Uterus (tissue), 4 donors: Measurements from ENCODE around the gene SFPQ. TPM values are rescaled to one million over a fixed set of nuclear protein-coding genes. Genes with fewer than 3 reads are reported as not detected.
A peak's percentile ranks its signal among the peaks of the same experiment; 100 is the strongest.

Experiments used
- DNase-seq, 2 donors: peaks; one replicate each; pipeline ENCODE4 v3.0.0-alpha.2; 2019 to 2020
- H3K27ac ChIP-seq, 2 donors: fragments of 200-600 bp; sonication (generic); 1 replicate in 1 of 2; 2 replicates in 1 of 2; pipeline ENCODE4 v1.5.1; 2016 to 2018
- H3K27me3 ChIP-seq, 2 donors: fragments of 200-600 bp; sonication (generic); one replicate each; pipeline ENCODE4 v1.5.1; 2018 to 2019; ENCODE audit warnings: control low read depth in 1 of 2
- H3K36me3 ChIP-seq, 2 donors: fragments of 200-600 bp; sonication (generic); one replicate each; pipeline ENCODE4 v1.5.1; 2019; ENCODE audit warnings: control low read depth in 1 of 2
- H3K4me1 ChIP-seq, 2 donors: fragments of 200-600 bp; sonication (generic); one replicate each; pipeline ENCODE4 v1.5.1; 2018 to 2019; ENCODE audit warnings: control low read depth in 1 of 2
- H3K4me3 ChIP-seq, 2 donors: fragments of 200-600 bp; sonication (generic); 1 replicate in 1 of 2; 2 replicates in 1 of 2; pipeline ENCODE4 v1.5.1; 2018 to 2019; ENCODE audit warnings: mild to moderate bottlenecking in 1 of 2
- H3K9me3 ChIP-seq, 2 donors: fragments of 200-600 bp; sonication (generic); one replicate each; pipeline ENCODE4 v1.5.1; 2019; ENCODE audit warnings: control low read depth in 1 of 2
- CTCF ChIP-seq, 4 experiments: fragments of 200-600 bp in 2 of 4; fragments of 450-650 bp in 2 of 4; sonication (generic) in 2 of 4; IDR thresholded peaks; one replicate each; pipeline ENCODE4 v1.5.1; 2016 to 2019; ENCODE audit warnings: antibody characterized with exemption in 4 of 4, mild to moderate bottlenecking in 2 of 4, moderate library complexity in 1 of 4
- POLR2A ChIP-seq, 2 donors: fragments of 450-650 bp; IDR thresholded peaks; one replicate each; pipeline ENCODE4 v1.6.1; 2016; ENCODE audit warnings: antibody characterized with exemption in 2 of 2, mild to moderate bottlenecking in 1 of 2, moderate library complexity in 1 of 2
- intact Hi-C: fragments of 100-400 bp; cut with DNase I; formaldehyde crosslinking; loops from one replicate; pipeline ENCODE4 v1.15.1; 2023; ENCODE audit warnings: low total_unique reads
- total RNA-seq, 4 donors: library from RNA; depleted of rRNA in 3 of 4; stranded (reverse); fragments of >200 nt in 3 of 4; gene quantifications; one replicate each; pipeline versions ENCODE4 v1.1.0 to v1.2.4, GENCODE V29; 2014 to 2023
- donor health status: DM: yes; HTN: yes; CAD: no.

Gene SFPQ
- total RNA-seq, 4 donors from 2014 or later, result 82.1 to 310 (median 200) TPM

- DNase-seq, result no peak
- Histone ChIP-seq H3K4me3 (no peak overlapping the region), H3K36me3 (no peaks in the 10 kb centered on the region), H3K9me3 (no peaks in the 10 kb centered on the region), H3K27me3 (no peaks in the 10 kb centered on the region), H3K4me1 (no peaks in the 10 kb centered on the region), H3K27ac (peak overlapping the region; percentile 24 to 27)
- TF ChIP-seq POLR2A (IDR thresholded peaks at IDR 0.05) (no peak), CTCF (IDR thresholded peaks at IDR 0.05) (no peak)
- intact Hi-C loops, result no loop called here
These were observed 17.6 kb upstream of the SFPQ start for GRCh38 chr1:35210321-35211119.

- no peak overlapping the region for H3K4me3 ChIP-seq
- H3K4me1 ChIP-seq, result no peaks in the 10 kb centered on the region
- no peaks in the 10 kb centered on the region for H3K9me3 ChIP-seq
- TF ChIP-seq POLR2A (IDR thresholded peaks at IDR 0.05), result no peak
- TF ChIP-seq CTCF (IDR thresholded peaks at IDR 0.05), result no peak
- intact Hi-C loops, result no loop called here
- no peak for DNase-seq
- no peaks in the 10 kb centered on the region for H3K36me3 ChIP-seq
- H3K27me3 ChIP-seq, result no peaks in the 10 kb centered on the region
- H3K27ac ChIP-seq, result no peak overlapping the region
These were observed 10.3 kb upstream of the SFPQ start for GRCh38 chr1:35203295-35203694.

- TF ChIP-seq POLR2A (IDR thresholded peaks at IDR 0.05), result no peak
- TF ChIP-seq CTCF (IDR thresholded peaks at IDR 0.05), result peak; percentile 78 to 89 (median 84)
- no peak overlapping the region for H3K27ac ChIP-seq
- intact Hi-C loops, result no loop called here
- peak; percentile 58 to 68 for DNase-seq
- H3K4me3 ChIP-seq, result no peak overlapping the region
- no peaks in the 10 kb centered on the region for H3K36me3 ChIP-seq
- no peaks in the 10 kb centered on the region for H3K4me1 ChIP-seq
- no peaks in the 10 kb centered on the region for H3K27me3 ChIP-seq
- H3K9me3 ChIP-seq, result no peaks in the 10 kb centered on the region
These were observed 9.2 kb upstream of the SFPQ start for GRCh38 chr1:35202048-35202719.

- H3K27ac ChIP-seq, result no peak overlapping the region
- no peaks in the 10 kb centered on the region for H3K4me1 ChIP-seq
- DNase-seq, result no peak
- TF ChIP-seq CTCF (IDR thresholded peaks at IDR 0.05) (no peak), POLR2A (IDR thresholded peaks at IDR 0.05) (no peak)
- H3K4me3 ChIP-seq, result no peak overlapping the region
- no peaks in the 10 kb centered on the region for H3K27me3 ChIP-seq
- no peaks in the 10 kb centered on the region for H3K9me3 ChIP-seq
- H3K36me3 ChIP-seq, result no peaks in the 10 kb centered on the region
- intact Hi-C loops, result no loop called here
These were observed 8.7 kb upstream of the SFPQ start for GRCh38 chr1:35201631-35202030.
